Heart left ventricle (tissue), 16 donors: ENCODE results near the gene RBM4B. TPM values are rescaled to one million over a fixed set of nuclear protein-coding genes. Genes with fewer than 3 reads are reported as not detected.
A peak's percentile ranks its signal among the peaks of the same experiment; 100 is the strongest.

Experiments
- ATAC-seq, 4 donors: fragments of 200-7000 bp; cut with Tn5 transposase; one replicate each; pipeline ENCODE4 v1.9.1; 2020 to 2022; ENCODE audit warnings: moderate library complexity in 4 of 4, mild to moderate bottlenecking in 3 of 4, moderate number of reproducible peaks in 1 of 4
- DNase-seq, 5 donors: peaks; one replicate each; pipeline ENCODE4 v3.0.0-alpha.2; 2020
- H3K27ac ChIP-seq, 12 donors: fragments of 200-600 bp; sonication (generic) in 4 of 12; one replicate each; pipeline versions ENCODE4 v1.5.0 to v1.8.0; 2016 to 2022; ENCODE audit warnings: mild to moderate bottlenecking in 2 of 12
- H3K27me3 ChIP-seq, 9 donors: fragments of 200-600 bp; sonication (generic) in 2 of 9; one replicate each; pipeline versions ENCODE4 v1.5.1 to v1.8.0; 2016 to 2022; ENCODE audit warnings: mild to moderate bottlenecking in 3 of 9
- H3K36me3 ChIP-seq, 9 donors: fragments of 200-600 bp; sonication (generic) in 2 of 9; one replicate each; pipeline versions ENCODE4 v1.5.0 to v1.8.0; 2018 to 2022; ENCODE audit warnings: mild to moderate bottlenecking in 2 of 9
- H3K4me1 ChIP-seq, 12 donors: fragments of 200-600 bp; sonication (generic) in 4 of 12; one replicate each; pipeline versions ENCODE4 v1.5.0 to v1.8.0; 2016 to 2022; ENCODE audit warnings: mild to moderate bottlenecking in 3 of 12
- H3K4me3 ChIP-seq, 12 donors: fragments of 200-600 bp; sonication (generic) in 4 of 12; one replicate each; pipeline versions ENCODE4 v1.5.0 to v1.8.0; 2017 to 2022; ENCODE audit warnings: mild to moderate bottlenecking in 9 of 12, moderate library complexity in 4 of 12
- H3K9me3 ChIP-seq, 12 donors: fragments of 200-600 bp; sonication (generic) in 4 of 12; one replicate each; pipeline versions ENCODE4 v1.5.0 to v1.8.0; 2016 to 2022; ENCODE audit warnings: mild to moderate bottlenecking in 1 of 12
- POLR2A ChIP-seq, 2 donors: fragments of 450-650 bp; IDR thresholded peaks; one replicate each; pipeline ENCODE4 v1.6.1; 2017; ENCODE audit warnings: antibody characterized with exemption in 2 of 2, mild to moderate bottlenecking in 2 of 2, moderate library complexity in 2 of 2
- WGBS, 4 donors: extraction: QIAGEN DNeasy Blood & Tissue Kit in 2 of 4; methylation state at CpG; one replicate each; pipeline versions ENCODE4 v1.1.5 to v1.1.7; 2013 to 2018; 5-methylcytosine and 5-hydroxymethylcytosine counted together
- intact Hi-C, 10 donors: fragments of 100-400 bp; cut with DNase I; formaldehyde crosslinking; loops; one replicate each; pipeline versions ENCODE4 v1.11.1 to v1.14.2; 2022
- polyA plus RNA-seq, 2 donors: library from polyadenylated mRNA; stranded (reverse); fragments of 200-250 nt; gene quantifications; one replicate each; pipeline ENCODE4 v1.2.3, GENCODE V29; 2013
- total RNA-seq, 9 donors: library from RNA; depleted of rRNA in 2 of 9; stranded (reverse); fragments of >200 nt in 2 of 9; fragmentation: NEBNext Ultra II Directional in 3 of 9; extraction: Animal tissue kit (Norgen Biotek cat#: 25700) in 3 of 9; gene quantifications; one replicate each; pipeline versions ENCODE4 v1.1.0 to v1.2.4, GENCODE V29; 2016 to 2023
- TF ChIP-seq, protein P1 (sequence below), 12 donors: fragments of 200-600 bp; sonication (generic) in 4 of 12; IDR thresholded peaks; one replicate each; pipeline versions ENCODE4 v1.5.0 to v1.8.0; 2018 to 2022; ENCODE audit warnings: antibody characterized with exemption in 12 of 12, mild to moderate bottlenecking in 5 of 12
- donor health status: ischemic (EF 13 %, LVEDD 7.1; RV severe dilation, severe dysfunction).
- donor health status: healthy with polysubstance abuse.
- donor health status: DM: no; HTN: yes; CAD: no.
- donor health status: DM: no; HTN: no; CAD: no.
- donor health status: ischemic (EF 25% LVEDD 6.9; RV normal size, moderate dysfunction).
- donor health status: ischemic (EF 25% LVEDD 5.7; RV mildly dilated, moderate dysfunction).
- donor health status: healthy.
- donor health status: DM: yes; HTN: yes; CAD: no.
- donor health status: ischemic (EF 35%, LVEDD 5.7; RV mildly dilated, moderate dysfunction).
- donor health status: nonischemic (EF 11% LVEDD 7.7; RV severe dilation, severe dysfunction).
- donor health status: DM: yes; HTN: yes; CAD: no.
- donor health status: PGD.
- donor health status: ischemic (EF 29% LVEDD 5.4; RV normal size, mild dysfunction).
- donor health status: nonischemic (EF 23%, LVEDD 6.1; RV moderate dilation, normal function).

RBM4B gene
- total and polyA plus RNA-seq, 11 donors: 7.0 to 13.3 (median 10.0) TPM

DNA sequence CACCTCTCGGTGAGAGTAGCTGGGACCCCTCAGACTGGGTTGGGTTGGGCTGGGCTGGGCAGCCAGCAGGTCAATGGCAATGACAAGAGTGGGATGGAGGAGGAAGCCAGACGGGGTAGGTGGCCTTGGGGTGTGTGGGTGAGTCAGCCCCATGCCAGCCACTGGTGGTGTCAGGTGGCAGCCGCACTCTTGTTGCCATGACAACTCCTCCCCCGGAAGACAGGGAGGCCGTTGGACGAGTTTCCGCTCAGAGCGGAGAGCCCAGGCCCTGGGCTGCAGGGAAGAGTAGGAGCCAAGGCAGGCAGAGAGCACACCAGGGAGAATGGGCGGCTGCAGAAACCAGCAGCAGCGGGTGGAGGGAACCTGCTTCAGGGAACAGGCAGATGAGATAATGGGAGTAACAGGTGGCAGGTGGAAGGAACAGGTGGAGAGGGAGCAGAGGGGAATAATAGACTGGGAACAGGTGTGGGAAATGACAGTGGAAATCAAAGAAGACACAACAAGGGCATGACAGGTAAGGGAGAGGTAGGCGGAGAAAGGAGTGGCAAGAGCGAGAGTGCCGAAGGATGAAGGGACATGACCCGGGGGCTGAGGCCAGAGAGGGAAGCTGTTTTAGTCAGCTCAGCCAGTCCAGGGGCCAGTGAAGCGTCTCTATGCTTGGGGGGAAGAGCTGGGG, 42.7 kb upstream of the RBM4B start:
- no peak overlapping the region for H3K27ac ChIP-seq
- no peak overlapping the region for H3K4me3 ChIP-seq
- H3K36me3 ChIP-seq: no peaks in the 10 kb centered on the region
- H3K9me3 ChIP-seq: no peaks in the 10 kb centered on the region
- no peaks in the 10 kb centered on the region for H3K4me1 ChIP-seq
- TF ChIP-seq, protein P1, sequence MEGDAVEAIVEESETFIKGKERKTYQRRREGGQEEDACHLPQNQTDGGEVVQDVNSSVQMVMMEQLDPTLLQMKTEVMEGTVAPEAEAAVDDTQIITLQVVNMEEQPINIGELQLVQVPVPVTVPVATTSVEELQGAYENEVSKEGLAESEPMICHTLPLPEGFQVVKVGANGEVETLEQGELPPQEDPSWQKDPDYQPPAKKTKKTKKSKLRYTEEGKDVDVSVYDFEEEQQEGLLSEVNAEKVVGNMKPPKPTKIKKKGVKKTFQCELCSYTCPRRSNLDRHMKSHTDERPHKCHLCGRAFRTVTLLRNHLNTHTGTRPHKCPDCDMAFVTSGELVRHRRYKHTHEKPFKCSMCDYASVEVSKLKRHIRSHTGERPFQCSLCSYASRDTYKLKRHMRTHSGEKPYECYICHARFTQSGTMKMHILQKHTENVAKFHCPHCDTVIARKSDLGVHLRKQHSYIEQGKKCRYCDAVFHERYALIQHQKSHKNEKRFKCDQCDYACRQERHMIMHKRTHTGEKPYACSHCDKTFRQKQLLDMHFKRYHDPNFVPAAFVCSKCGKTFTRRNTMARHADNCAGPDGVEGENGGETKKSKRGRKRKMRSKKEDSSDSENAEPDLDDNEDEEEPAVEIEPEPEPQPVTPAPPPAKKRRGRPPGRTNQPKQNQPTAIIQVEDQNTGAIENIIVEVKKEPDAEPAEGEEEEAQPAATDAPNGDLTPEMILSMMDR (IDR thresholded peaks at IDR 0.05): no peak
- no peak for TF ChIP-seq POLR2A (IDR thresholded peaks at IDR 0.05)
- WGBS, 4 donors: 78 to 84% (median 82%) methylated on average over 15 of the region's 15 CpGs
- DNase-seq (no peak), ATAC-seq (peak in 1 of 4 donors; percentile 16)
- H3K27me3 ChIP-seq: peaks cover 0 to 11% (median 0%) of the 10 kb centered on the region in 9 donors
- intact Hi-C loops: no loop called here

DNA sequence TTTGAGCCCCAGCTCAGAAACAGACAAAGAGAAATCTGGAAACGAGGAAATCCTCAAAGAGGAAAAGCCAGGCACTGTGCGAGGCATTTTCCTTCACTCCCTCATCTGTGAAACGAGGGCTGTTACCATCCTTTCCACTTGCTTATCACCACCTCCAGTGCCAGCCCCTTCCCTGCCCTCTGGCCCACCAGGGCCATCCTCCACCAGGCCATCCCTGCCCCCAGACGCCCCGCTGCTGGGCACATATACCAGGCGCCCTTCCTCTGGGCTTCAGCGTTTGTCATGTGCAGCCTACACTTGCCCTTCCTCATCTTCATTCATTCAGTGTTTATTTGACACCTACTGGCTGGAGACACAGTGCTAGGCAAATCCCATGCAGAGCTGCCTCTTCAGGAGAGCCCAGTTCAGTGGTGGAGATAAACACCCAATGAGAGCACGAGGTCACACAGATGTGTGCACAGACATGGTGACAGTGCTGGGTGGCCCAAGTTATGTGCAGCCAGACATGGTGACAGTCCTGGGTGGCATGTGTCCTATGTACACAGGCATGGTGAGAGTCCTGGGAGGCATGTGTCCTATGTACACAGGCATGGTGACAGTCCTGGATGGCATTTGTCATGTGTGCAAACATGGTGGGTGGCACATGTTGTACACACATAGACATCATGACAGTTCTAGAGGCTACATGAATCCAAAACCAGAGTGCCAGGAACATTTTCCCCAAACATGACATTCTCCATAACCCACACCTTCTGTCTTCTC, 41.6 kb upstream of the RBM4B start:
- H3K36me3 ChIP-seq: no peaks in the 10 kb centered on the region
- DNase-seq: no peak
- intact Hi-C loops: no loop called here
- TF ChIP-seq, protein P1 (IDR thresholded peaks at IDR 0.05): no peak
- TF ChIP-seq POLR2A (IDR thresholded peaks at IDR 0.05): no peak
- no peaks in the 10 kb centered on the region for H3K9me3 ChIP-seq
- no peak overlapping the region for H3K27ac ChIP-seq
- no peak overlapping the region for H3K4me3 ChIP-seq
- ATAC-seq: no peak
- H3K27me3 ChIP-seq: peaks cover 0 to 9% (median 0%) of the 10 kb centered on the region in 9 donors
- 81 to 88% (median 85%) methylated on average over 8 of the region's 8 CpGs for WGBS, 4 donors
- no peaks in the 10 kb centered on the region for H3K4me1 ChIP-seq

DNA sequence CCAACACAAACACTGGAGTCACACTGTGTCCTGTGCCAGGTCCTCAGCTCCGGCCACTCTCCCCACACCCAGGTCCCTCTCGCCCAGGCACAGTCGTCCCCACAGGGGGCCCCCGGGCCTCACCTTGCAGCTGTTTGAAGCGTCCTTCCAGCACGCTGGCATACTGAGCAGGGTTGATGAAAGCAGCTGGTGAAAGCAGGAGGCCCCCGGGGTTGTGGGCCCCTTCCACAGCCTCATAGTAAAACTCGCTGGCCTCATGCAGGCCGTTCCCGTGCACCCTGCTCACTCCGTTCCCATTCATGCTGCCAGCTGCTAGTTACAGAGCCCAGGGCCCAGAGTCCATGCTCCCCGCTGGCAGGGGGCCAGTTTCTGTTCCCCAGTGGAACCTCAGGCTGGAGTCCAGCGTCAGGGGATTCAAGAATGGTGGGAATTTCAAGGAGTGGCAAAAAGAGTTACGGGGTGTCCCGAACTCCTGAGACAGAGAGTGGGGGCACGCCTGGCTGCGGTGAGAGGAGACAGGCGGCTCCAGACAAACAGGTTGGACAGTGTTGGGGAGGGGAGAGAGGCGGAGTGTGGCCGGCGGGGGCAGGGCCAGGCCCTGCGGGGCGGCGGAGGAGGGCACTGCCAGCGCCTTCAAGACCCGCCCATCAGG, 40.8 kb upstream of the RBM4B start:
- intact Hi-C loops: no loop called here
- H3K4me3 ChIP-seq: no peak overlapping the region

More for the DNA sequence above, 40.8 kb upstream of the RBM4B start:
- H3K27ac ChIP-seq: no peak overlapping the region
- TF ChIP-seq, protein P1 (IDR thresholded peaks at IDR 0.05): no peak
- no peak for TF ChIP-seq POLR2A (IDR thresholded peaks at IDR 0.05)
- 69 to 84% (median 74%) methylated on average over 26 of the region's 26 CpGs for WGBS, 4 donors
- no peak for ATAC-seq
- no peaks in the 10 kb centered on the region for H3K9me3 ChIP-seq
- H3K4me1 ChIP-seq: no peaks in the 10 kb centered on the region
- DNase-seq: no peak
- no peaks in the 10 kb centered on the region for H3K36me3 ChIP-seq
- peaks cover 0 to 9% (median 0%) of the 10 kb centered on the region in 9 donors for H3K27me3 ChIP-seq
